H1 (cell line): Measurements from ENCODE around the gene DCLK1. TPM values are rescaled to one million over a fixed set of nuclear protein-coding genes. Genes with fewer than 3 reads are reported as not detected.

Source experiments
- CEBPB ChIP-seq: IDR thresholded peaks from 2 replicates; pipeline ENCODE4 v1.6.1; 2012; ENCODE audit warnings: low read depth, low read length
- polyA plus RNA-seq, 7 experiments: library from polyadenylated mRNA; depleted of rRNA in 3 of 7; stranded (reverse) in 5 of 7; unstranded in 2 of 7; fragments of >200 nt in 5 of 7; fragments of 200-250 nt in 2 of 7; gene quantifications; 1 replicate in 5 of 7; 2 replicates in 1 of 7; 4 replicates in 1 of 7; pipeline versions ENCODE4 v1.2.1 to v1.2.3, GENCODE V29; 2011 to 2013; ENCODE audit warnings: missing spikeins in 2 of 7, mixed read lengths in 2 of 7
- total RNA-seq: library from RNA; stranded (reverse); fragmentation: NEBNext Ultra II Directional; extraction: Animal tissue kit (Norgen Biotek cat#: 25700); gene quantifications from 2 replicates; pipeline ENCODE4 v1.2.1, GENCODE V29; 2021
- TF ChIP-seq, protein P1 (sequence below): IDR thresholded peaks from 2 replicates; pipeline ENCODE4 v1.6.1; 2011; ENCODE audit warnings: low read depth, mild to moderate bottlenecking, low read length; ENCODE audit not compliant: insufficient read depth

Gene DCLK1
- total and polyA plus RNA-seq, 2 of the 8 experiments (the other 6 are each of a cell fraction or from before 2014, with no cell fraction given), result 22.8 to 41.0 TPM

DNA sequence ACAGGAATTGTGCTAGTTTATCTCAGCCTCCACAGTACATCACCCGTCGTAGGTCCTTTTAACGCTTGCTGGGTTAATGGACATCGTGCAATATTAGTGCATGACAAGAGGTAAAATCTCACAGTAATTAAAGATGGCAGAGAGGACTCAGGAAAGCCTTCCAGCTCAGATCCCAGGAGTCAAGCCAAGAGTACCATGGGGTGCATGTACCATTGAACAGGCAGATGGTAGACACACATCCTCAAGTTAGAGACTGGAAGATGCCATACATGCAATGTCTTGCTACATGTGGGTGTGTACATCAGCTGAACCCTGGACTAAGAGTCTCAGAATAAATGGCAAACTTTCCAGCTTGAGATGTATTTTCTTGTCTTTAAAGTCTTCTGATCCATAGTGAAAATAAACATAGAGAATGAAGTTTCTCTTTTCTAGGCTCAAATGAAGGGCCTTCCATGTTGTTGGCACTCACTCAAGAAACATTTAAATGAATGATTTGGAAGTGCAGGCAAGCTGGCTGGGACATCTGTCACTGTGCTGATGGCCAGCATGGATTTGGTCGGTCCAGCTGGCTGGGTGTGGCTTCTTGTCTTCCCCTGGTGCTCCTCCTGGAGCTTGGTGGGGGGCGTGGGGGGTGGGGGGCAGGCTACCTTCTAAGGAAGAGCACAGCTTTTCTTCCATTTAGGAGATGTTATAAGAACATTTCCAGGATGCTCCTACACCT, 363.8 kb downstream of the DCLK1 start (continued):
- TF ChIP-seq, protein P1, sequence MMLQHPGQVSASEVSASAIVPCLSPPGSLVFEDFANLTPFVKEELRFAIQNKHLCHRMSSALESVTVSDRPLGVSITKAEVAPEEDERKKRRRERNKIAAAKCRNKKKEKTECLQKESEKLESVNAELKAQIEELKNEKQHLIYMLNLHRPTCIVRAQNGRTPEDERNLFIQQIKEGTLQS, result no peak
- TF ChIP-seq CEBPB, result no peak
